Transverse colon (tissue), 4 donors: ENCODE results near the gene ROBO1.

ENCODE experiments used
- POLR2A ChIP-seq: fragments of 450-650 bp; IDR thresholded peaks from one replicate; pipeline ENCODE4 v1.6.1; 2016; ENCODE audit warnings: antibody characterized with exemption, mild to moderate bottlenecking, moderate library complexity
- POLR2AphosphoS5 ChIP-seq, 3 donors: sonication (generic); formaldehyde crosslinking; IDR thresholded peaks; one replicate each; pipeline ENCODE4 v1.6.1; 2016; ENCODE audit warnings: antibody characterized with exemption in 3 of 3
- TF ChIP-seq, protein P1 (sequence below), 5 experiments: fragments of 200-600 bp in 3 of 5; fragments of 450-650 bp in 2 of 5; sonication (generic) in 3 of 5; IDR thresholded peaks; 1 replicate in 2 of 5; 2 replicates in 3 of 5; pipeline ENCODE4 v1.5.1; 2016 to 2017; ENCODE audit warnings: antibody characterized with exemption in 5 of 5, inconsistent platforms in 3 of 5, mild to moderate bottlenecking in 2 of 5, moderate library complexity in 1 of 5

- TF ChIP-seq, protein P1, sequence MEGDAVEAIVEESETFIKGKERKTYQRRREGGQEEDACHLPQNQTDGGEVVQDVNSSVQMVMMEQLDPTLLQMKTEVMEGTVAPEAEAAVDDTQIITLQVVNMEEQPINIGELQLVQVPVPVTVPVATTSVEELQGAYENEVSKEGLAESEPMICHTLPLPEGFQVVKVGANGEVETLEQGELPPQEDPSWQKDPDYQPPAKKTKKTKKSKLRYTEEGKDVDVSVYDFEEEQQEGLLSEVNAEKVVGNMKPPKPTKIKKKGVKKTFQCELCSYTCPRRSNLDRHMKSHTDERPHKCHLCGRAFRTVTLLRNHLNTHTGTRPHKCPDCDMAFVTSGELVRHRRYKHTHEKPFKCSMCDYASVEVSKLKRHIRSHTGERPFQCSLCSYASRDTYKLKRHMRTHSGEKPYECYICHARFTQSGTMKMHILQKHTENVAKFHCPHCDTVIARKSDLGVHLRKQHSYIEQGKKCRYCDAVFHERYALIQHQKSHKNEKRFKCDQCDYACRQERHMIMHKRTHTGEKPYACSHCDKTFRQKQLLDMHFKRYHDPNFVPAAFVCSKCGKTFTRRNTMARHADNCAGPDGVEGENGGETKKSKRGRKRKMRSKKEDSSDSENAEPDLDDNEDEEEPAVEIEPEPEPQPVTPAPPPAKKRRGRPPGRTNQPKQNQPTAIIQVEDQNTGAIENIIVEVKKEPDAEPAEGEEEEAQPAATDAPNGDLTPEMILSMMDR (IDR thresholded peaks at IDR 0.05): no peak
- no peak for TF ChIP-seq POLR2AphosphoS5 (IDR thresholded peaks at IDR 0.05)
- TF ChIP-seq POLR2A: no peak
Measured at GRCh38 chr3:78801926-78802561, 965.8 kb downstream of the ROBO1 start.
